ENCODE measurements around the gene H1-8.

Gene H1-8

GRCh38 chr3:129596194-129597086 lies 53.5 kb downstream of the H1-8 start:
- DNase-seq: no peak

GRCh38 chr3:129597087-129597999 lies 54.4 kb downstream of the H1-8 start:
- no peak for DNase-seq

GRCh38 chr3:129598000-129598381 lies 55.0 kb downstream of the H1-8 start:
- DNase-seq: no peak

- no peak for DNase-seq
These were observed 55.5 kb downstream of the H1-8 start for GRCh38 chr3:129598484-129598883.

GRCh38 chr3:129599073-129599472 lies 56.1 kb downstream of the H1-8 start:
- DNase-seq: no peak

- DNase-seq: peak; percentile 84
These were observed 56.6 kb downstream of the H1-8 start for GRCh38 chr3:129599607-129600006.

- DNase-seq: no peak
These were observed 57.4 kb downstream of the H1-8 start for GRCh38 chr3:129600348-129600747.
